ENCODE results near the gene ARL3.
"Not testable (repeated sequence)": the region's sequence is repeated elsewhere in the genome, so short reads cannot be mapped to it uniquely, and the experiment has no call there.

ARL3 gene

GRCh38 chr10:102738692-102739121 is 24.5 kb upstream of the ARL3 start:
- no peak for DNase-seq (ENCODE audit: low read depth, low spot score)

- no peak for DNase-seq (ENCODE audit: low read depth, low spot score)
Measured at GRCh38 chr10:102735065-102735562, 20.9 kb upstream of the ARL3 start.

GRCh38 chr10:102732661-102733060 is 18.5 kb upstream of the ARL3 start:
- no peak for DNase-seq (ENCODE audit: low read depth, low spot score)

GRCh38 chr10:102731222-102731800 is 17.1 kb upstream of the ARL3 start:
- DNase-seq (ENCODE audit: low read depth, low spot score) = no peak

- DNase-seq (ENCODE audit: low read depth, low spot score) = no peak
Measured at GRCh38 chr10:102729029-102730026, 15.1 kb upstream of the ARL3 start.

- DNase-seq (ENCODE audit: low read depth, low spot score) = no peak
Measured at GRCh38 chr10:102727037-102727818, 13.0 kb upstream of the ARL3 start.

GRCh38 chr10:102726274-102726673 is 12.1 kb upstream of the ARL3 start:
- DNase-seq (ENCODE audit: low read depth, low spot score) = no peak

GRCh38 chr10:102723989-102724388 is 9.8 kb upstream of the ARL3 start:
- no peak for DNase-seq (ENCODE audit: low read depth, low spot score)

GRCh38 chr10:102721954-102722353 is 7.8 kb upstream of the ARL3 start:
- no peak for DNase-seq (ENCODE audit: low read depth, low spot score)

GRCh38 chr10:102720775-102721301 is 6.6 kb upstream of the ARL3 start:
- DNase-seq (ENCODE audit: low read depth, low spot score) = no peak

GRCh38 chr10:102720337-102720736 is 6.1 kb upstream of the ARL3 start:
- no peak for DNase-seq (ENCODE audit: low read depth, low spot score)

GRCh38 chr10:102718220-102718619 is 4.0 kb upstream of the ARL3 start:
- peak; percentile 26 for DNase-seq (ENCODE audit: low read depth, low spot score)

- not testable (repeated sequence) for DNase-seq (ENCODE audit: low read depth, low spot score)
Measured at GRCh38 chr10:102716900-102717565, 2.8 kb upstream of the ARL3 start.

GRCh38 chr10:102715880-102716279 is 1.7 kb upstream of the ARL3 start:
- no peak for DNase-seq (ENCODE audit: low read depth, low spot score)

- no peak for DNase-seq (ENCODE audit: low read depth, low spot score)
Measured at GRCh38 chr10:102714621-102715455, 641 bp upstream of the ARL3 start, which contains the start of gene SFXN2. TSS of gene SFXN2 (plus strand) at chr10:102714636. CDS start at chr10:102726637, 12,001 bp downstream.

- DNase-seq (ENCODE audit: low read depth, low spot score) = peak; percentile 7
Measured at GRCh38 chr10:102713539-102713813, 721 bp downstream of the ARL3 start.

- no peak for DNase-seq (ENCODE audit: low read depth, low spot score)
Measured at GRCh38 chr10:102712843-102713538, 1.2 kb downstream of the ARL3 start.

- DNase-seq (ENCODE audit: low read depth, low spot score) = no peak
Measured at GRCh38 chr10:102712089-102712488, 2.1 kb downstream of the ARL3 start.

GRCh38 chr10:102710609-102711008 is 3.6 kb downstream of the ARL3 start:
- DNase-seq (ENCODE audit: low read depth, low spot score) = peak; percentile 54

GRCh38 chr10:102705531-102705930 is 8.7 kb downstream of the ARL3 start:
- no peak for DNase-seq (ENCODE audit: low read depth, low spot score)

Measured in smooth muscle cell of the brain vasculature (primary cell).